OCI-LY7 (cell line): ENCODE data around the gene UNC50. TPM values are rescaled to one million over a fixed set of nuclear protein-coding genes. Genes with fewer than 3 reads are reported as not detected.
"Not testable (repeated sequence)": the region's sequence is repeated elsewhere in the genome, so short reads cannot be mapped to it uniquely, and the experiment has no call there.

Experiments
- BruUV-seq: library from RNA; stranded (reverse); fragments of 400-500 nt; replicated peaks from 2 replicates; lab custom pipeline; 2021; lab: Mats Ljungman, UMichigan
- CTCF ChIA-PET: fragments of 300-600 bp; sonication (Branson Sonifier 250); formaldehyde crosslinking; loops from one replicate; lab custom pipeline; 2022; ENCODE audit warnings: antibody characterized with exemption; ENCODE audit not compliant: unreplicated experiment; lab: Charles Lee
- POLR2A ChIA-PET: fragments of 300-600 bp; sonication (Branson Sonifier 250); formaldehyde crosslinking; loops from one replicate; lab custom pipeline; 2022; ENCODE audit warnings: antibody characterized with exemption; lab: Charles Lee
- DNase-seq: peaks from one replicate; pipeline ENCODE4 v3.0.0-alpha.2; 2015; ENCODE audit warnings: low spot score
- H2AFZ ChIP-seq: fragments of 200-600 bp; sonication (generic), shearing (Covaris generic); 2 replicates; pipeline ENCODE4 v1.6.1; 2014; ENCODE audit warnings: mild to moderate bottlenecking, antibody characterized with exemption, low read length, moderate library complexity
- H3K27ac ChIP-seq: fragments of 200-600 bp; sonication (generic); 2 replicates; pipeline ENCODE4 v1.5.1; 2014; ENCODE audit warnings: mixed run types, low read depth, mild to moderate bottlenecking, moderate library complexity, low read length, inconsistent platforms; ENCODE audit not compliant: poor library complexity, severe bottlenecking
- H3K36me3 ChIP-seq: fragments of 200-600 bp; sonication (generic); 2 replicates; pipeline ENCODE4 v1.6.1; 2014; ENCODE audit warnings: mild to moderate bottlenecking, antibody characterized with exemption, low read length, moderate library complexity, mixed read lengths; ENCODE audit not compliant: insufficient read depth
- H3K4me1 ChIP-seq: fragments of 200-600 bp; sonication (generic); 2 replicates; pipeline ENCODE4 v1.5.1; 2014; ENCODE audit warnings: mild to moderate bottlenecking, low read length; ENCODE audit not compliant: insufficient read depth, poor library complexity, severe bottlenecking
- H3K4me2 ChIP-seq: fragments of 200-600 bp; sonication (generic); 2 replicates; pipeline ENCODE4 v1.6.1; 2014; ENCODE audit warnings: mild to moderate bottlenecking, low read length
- H3K4me3 ChIP-seq: fragments of 200-600 bp; sonication (generic); 2 replicates; pipeline ENCODE4 v1.5.1; 2014; ENCODE audit warnings: mild to moderate bottlenecking, low read depth, low read length; ENCODE audit not compliant: poor library complexity, severe bottlenecking
- H3K79me2 ChIP-seq: fragments of 200-600 bp; sonication (generic); 2 replicates; pipeline ENCODE4 v1.6.1; 2016; ENCODE audit warnings: low read depth, mild to moderate bottlenecking, low read length, moderate library complexity, mixed read lengths; ENCODE audit not compliant: insufficient read depth
- H3K9me2 ChIP-seq: fragments of 200-600 bp; sonication (generic); 2 replicates; pipeline ENCODE4 v1.6.1; 2016; ENCODE audit warnings: mild to moderate bottlenecking, low read length, mixed read lengths; ENCODE audit not compliant: insufficient read depth
- H3K9me3 ChIP-seq: fragments of 200-600 bp; sonication (generic); 2 replicates; pipeline ENCODE4 v1.6.1; 2014; ENCODE audit warnings: mild to moderate bottlenecking, mixed run types, low read length, mixed read lengths
- H4K20me1 ChIP-seq: fragments of 200-600 bp; sonication (generic); 2 replicates; pipeline ENCODE4 v1.6.1; 2014; ENCODE audit warnings: mild to moderate bottlenecking, antibody characterized with exemption, low read length, moderate library complexity, mixed read lengths; ENCODE audit not compliant: insufficient read depth
- CTCF ChIP-seq: fragments of 200-600 bp; sonication (generic); conservative IDR thresholded peaks from 2 replicates; pipeline ENCODE4 v1.5.1; 2014; ENCODE audit warnings: mild to moderate bottlenecking, antibody characterized with exemption, low read length, moderate library complexity, mixed read lengths
- EZH2phosphoT487 ChIP-seq: fragments of 200-600 bp; sonication (generic); IDR thresholded peaks from 2 replicates; pipeline ENCODE4 v1.6.1; 2018; ENCODE audit warnings: low read depth, borderline replicate concordance, mild to moderate bottlenecking, mixed run types, antibody characterized with exemption, low read length, moderate library complexity, mixed read lengths
- intact Hi-C: fragments of 100-400 bp; cut with micrococcal nuclease; formaldehyde crosslinking; loops from one replicate; pipeline ENCODE4 v1.10.0; 2022; ENCODE audit not compliant: unreplicated experiment
- total RNA-seq, 2 experiments: library from RNA; depleted of rRNA in 1 of 2; stranded (reverse); fragments of >200 nt in 1 of 2; shearing (Covaris generic) in 1 of 2; gene quantifications; 2 replicates each; pipeline ENCODE4 v1.2.3, GENCODE V29; 2014 to 2022

The UNC50 gene
- total RNA-seq, 2 experiments from 2014 or later, result 24.4 to 33.3 TPM

GRCh38 chr2:98592565-98592964 is 15.8 kb upstream of the UNC50 start:
- POLR2A ChIA-PET, result interaction anchor here (1.0 kb wide), 1 partner anchor 33 kb away, joined by 3 read pairs; no protein-coding TSS in a partner anchor
- H3K4me3 ChIP-seq, result no peak overlapping the region
- H3K4me1 ChIP-seq, result no peaks in the 10 kb centered on the region
- no peaks in the 10 kb centered on the region for H3K9me3 ChIP-seq
- no peak overlapping the region for H2AFZ ChIP-seq
- no peaks in the 10 kb centered on the region for H3K9me2 ChIP-seq
- intact Hi-C loops, result no loop called here
- no peak for DNase-seq
- no peak for TF ChIP-seq EZH2phosphoT487
- no peak for TF ChIP-seq CTCF
- no peaks in the 10 kb centered on the region for H3K79me2 ChIP-seq
- H3K27ac ChIP-seq, result no peak overlapping the region
- CTCF ChIA-PET, result no interaction called here
- BruUV-seq, result no TSS peak
- no peaks in the 10 kb centered on the region for H4K20me1 ChIP-seq
- no peak overlapping the region for H3K4me2 ChIP-seq
- peaks cover 11% of the 10 kb centered on the region; the same call in 1 of the 2 replicates for H3K36me3 ChIP-seq

GRCh38 chr2:98594665-98595064 is 13.7 kb upstream of the UNC50 start:
- H3K4me1 ChIP-seq, H3K9me2 ChIP-seq, H3K27ac ChIP-seq, intact Hi-C loops, CTCF ChIA-PET, DNase-seq, H3K4me2 ChIP-seq, BruUV-seq, H3K79me2 ChIP-seq, POLR2A ChIA-PET, H2AFZ ChIP-seq, H4K20me1 ChIP-seq, H3K4me3 ChIP-seq, H3K9me3 ChIP-seq: not testable (repeated sequence)
- peaks cover 30% of the 10 kb centered on the region for H3K36me3 ChIP-seq

- ChIA-PET POLR2A (interaction anchor here (0.6 to 0.7 kb wide), 4 partner anchors 48 to 542 kb away, joined by 3 to 4 read pairs (median 4); no protein-coding TSS in a partner anchor), CTCF (no interaction called here)
- Histone ChIP-seq H3K4me1 (peaks cover 6% of the 10 kb centered on the region), H3K9me3 (no peaks in the 10 kb centered on the region), H3K9me2 (no peaks in the 10 kb centered on the region), H3K4me3 (no peak overlapping the region), H4K20me1 (no peaks in the 10 kb centered on the region), H3K36me3 (peaks cover 56% of the 10 kb centered on the region), H3K79me2 (no peaks in the 10 kb centered on the region), H3K4me2 (no peak overlapping the region), H2AFZ (no peak overlapping the region), H3K27ac (peak overlapping the region; percentile 24)
- no TSS peak for BruUV-seq
- intact Hi-C loops, result no loop called here
- no peak for DNase-seq
- TF ChIP-seq EZH2phosphoT487, result no peak
- TF ChIP-seq CTCF, result no peak
Observed at GRCh38 chr2:98598781-98599428, 9.5 kb upstream of the UNC50 start.
